ENCODE data around the gene SMO.
"Not testable (repeated sequence)": the region's sequence is repeated elsewhere in the genome, so short reads cannot be mapped to it uniquely, and the experiment has no call there.

Gene SMO

GRCh38 chr7:129240119-129240820 is 51.8 kb downstream of the SMO start:
- no peak for DNase-seq

- no peak for DNase-seq
These were observed 55.8 kb downstream of the SMO start for GRCh38 chr7:129244220-129244619.

- no peak for DNase-seq
These were observed 57.1 kb downstream of the SMO start for GRCh38 chr7:129245533-129245932.

GRCh38 chr7:129247087-129247486 is 58.7 kb downstream of the SMO start:
- DNase-seq: no peak

- no peak for DNase-seq
These were observed 63.7 kb downstream of the SMO start for GRCh38 chr7:129252128-129252527.

- DNase-seq: not testable (repeated sequence)
These were observed 64.2 kb downstream of the SMO start for GRCh38 chr7:129252603-129253002.

GRCh38 chr7:129255800-129256199 is 67.4 kb downstream of the SMO start:
- DNase-seq: no peak

- DNase-seq: no peak
These were observed 67.8 kb downstream of the SMO start for GRCh38 chr7:129256221-129256620.

GRCh38 chr7:129257168-129257567 is 68.7 kb downstream of the SMO start:
- no peak for DNase-seq

GRCh38 chr7:129258649-129259389 is 70.4 kb downstream of the SMO start:
- no peak for DNase-seq

- no peak for DNase-seq
These were observed 73.9 kb downstream of the SMO start for GRCh38 chr7:129262324-129262723.

Data from NCI-H510A treated with DMSO at 0.1 percent for 48 hours (cell line).